H9 (cell line): ENCODE measurements around the gene SFRP2. TPM values are rescaled to one million over a fixed set of nuclear protein-coding genes. Genes with fewer than 3 reads are reported as not detected.

ENCODE experiments used
- DNase-seq: peaks from one replicate; pipeline ENCODE4 v3.0.0-alpha.2; 2017
- H2AFZ ChIP-seq: one replicate; pipeline ENCODE4 v1.6.1; 2013; ENCODE audit warnings: mild to moderate bottlenecking, low read length, control low read depth, moderate library complexity
- H2AK5ac ChIP-seq: 2 replicates; pipeline ENCODE4 v1.6.1; 2013; ENCODE audit warnings: low read length, control low read depth, mixed read lengths; ENCODE audit not compliant: insufficient read length
- H2BK120ac ChIP-seq: one replicate; pipeline ENCODE4 v1.6.1; 2013; ENCODE audit warnings: low read depth, mild to moderate bottlenecking, low read length, control low read depth, inconsistent platforms; ENCODE audit not compliant: poor library complexity, severe bottlenecking
- H2BK12ac ChIP-seq: 2 replicates; pipeline ENCODE4 v1.6.1; 2013; ENCODE audit warnings: low read length, control low read depth, mixed read lengths, low read depth; ENCODE audit not compliant: insufficient read length
- H2BK15ac ChIP-seq: 2 replicates; pipeline ENCODE4 v1.6.1; 2013; ENCODE audit warnings: low read depth, low read length, control low read depth
- H2BK20ac ChIP-seq: one replicate; pipeline ENCODE4 v1.6.1; 2013; ENCODE audit warnings: low read depth, mild to moderate bottlenecking, low read length, control low read depth, inconsistent platforms; ENCODE audit not compliant: poor library complexity, severe bottlenecking
- H2BK5ac ChIP-seq: 2 replicates; pipeline ENCODE4 v1.6.1; 2013; ENCODE audit warnings: low read length, control low read depth, mixed read lengths; ENCODE audit not compliant: insufficient read length
- H3K14ac ChIP-seq: 2 replicates; pipeline ENCODE4 v1.6.1; 2013; ENCODE audit warnings: low read length, control low read depth; ENCODE audit not compliant: insufficient read depth
- H3K18ac ChIP-seq: 2 replicates; pipeline ENCODE4 v1.6.1; 2013; ENCODE audit warnings: low read depth, mild to moderate bottlenecking, mixed read lengths, low read length, control low read depth; ENCODE audit not compliant: insufficient read length
- H3K23ac ChIP-seq: 2 replicates; pipeline ENCODE4 v1.6.1; 2013; ENCODE audit warnings: low read length, control low read depth, mixed read lengths, low read depth; ENCODE audit not compliant: insufficient read length
- H3K23me2 ChIP-seq: 2 replicates; pipeline ENCODE4 v1.6.1; 2013; ENCODE audit warnings: low read depth, mild to moderate bottlenecking, mixed read lengths, low read length, control low read depth; ENCODE audit not compliant: insufficient read length, poor library complexity, severe bottlenecking
- H3K27ac ChIP-seq: 2 replicates; pipeline ENCODE4 v1.5.1; 2013; ENCODE audit warnings: low read length, control low read depth, mixed read lengths, low read depth; ENCODE audit not compliant: insufficient read length
- H3K27me3 ChIP-seq: 2 replicates; pipeline ENCODE4 v1.6.1; 2013; ENCODE audit warnings: low read length, control low read depth, inconsistent platforms; ENCODE audit not compliant: insufficient read depth
- H3K4ac ChIP-seq: 2 replicates; pipeline ENCODE4 v1.6.1; 2013; ENCODE audit warnings: low read depth, mild to moderate bottlenecking, control low read depth, inconsistent platforms, low read length, moderate library complexity
- H3K4me1 ChIP-seq: 2 replicates; pipeline ENCODE4 v1.6.1; 2013; ENCODE audit warnings: low read length, control low read depth, inconsistent platforms; ENCODE audit not compliant: insufficient read depth
- H3K4me2 ChIP-seq: 2 replicates; pipeline ENCODE4 v1.6.1; 2013; ENCODE audit warnings: low read length, control low read depth, mixed read lengths; ENCODE audit not compliant: insufficient read length, insufficient read depth
- H3K56ac ChIP-seq: 2 replicates; pipeline ENCODE4 v1.6.1; 2013; ENCODE audit warnings: low read depth, mild to moderate bottlenecking, mixed read lengths, low read length, control low read depth; ENCODE audit not compliant: insufficient read length
- H3K79me1 ChIP-seq: 2 replicates; pipeline ENCODE4 v1.6.1; 2013; ENCODE audit warnings: low read depth, mild to moderate bottlenecking, moderate library complexity, low read length, control low read depth, inconsistent platforms; ENCODE audit not compliant: insufficient read depth, poor library complexity, severe bottlenecking
- H3K79me2 ChIP-seq: 2 replicates; pipeline ENCODE4 v1.6.1; 2013; ENCODE audit warnings: low read length, control low read depth, inconsistent platforms; ENCODE audit not compliant: insufficient read depth
- H3K9ac ChIP-seq: 2 replicates; pipeline ENCODE4 v1.6.1; 2013; ENCODE audit warnings: low read length, control low read depth, mixed read lengths; ENCODE audit not compliant: insufficient read length; ENCODE audit errors: extremely low read depth
- H3K9me3 ChIP-seq: one replicate; pipeline ENCODE4 v1.6.1; 2013; ENCODE audit warnings: low read depth, low read length, inconsistent platforms; ENCODE audit not compliant: control insufficient read depth
- H3T11ph ChIP-seq: one replicate; pipeline ENCODE4 v1.6.1; 2013; ENCODE audit warnings: mild to moderate bottlenecking, low read length, control low read depth, inconsistent platforms
- H4K20me1 ChIP-seq: one replicate; pipeline ENCODE4 v1.6.1; 2013; ENCODE audit not compliant: control insufficient read depth, insufficient read length, insufficient read depth
- H4K5ac ChIP-seq: 2 replicates; pipeline ENCODE4 v1.6.1; 2013; ENCODE audit warnings: low read depth, mild to moderate bottlenecking, mixed read lengths, low read length, control low read depth; ENCODE audit not compliant: insufficient read length
- H4K8ac ChIP-seq: replicated peaks from 2 replicates; pipeline ENCODE4 v1.6.1; 2013; ENCODE audit warnings: low read length, control low read depth, mixed read lengths, low read depth; ENCODE audit not compliant: insufficient read length
- H4K91ac ChIP-seq: 2 replicates; pipeline ENCODE4 v1.6.1; 2013; ENCODE audit warnings: low read depth, mild to moderate bottlenecking, moderate library complexity, mixed read lengths, low read length, control low read depth; ENCODE audit not compliant: insufficient read length
- H3K27ac Mint-ChIP-seq, 3 experiments: 2 replicates in 2 of 3; 3 replicates in 1 of 3; pipeline ENCODE4 v1.8.0; 2020 to 2021; ENCODE audit warnings: mixed read lengths in 3 of 3, mild to moderate bottlenecking in 1 of 3, moderate library complexity in 1 of 3
- H3K27me3 Mint-ChIP-seq: 2 replicates; pipeline ENCODE4 v1.8.0; 2021; ENCODE audit warnings: low read depth, mild to moderate bottlenecking, moderate library complexity, mixed read lengths
- H3K36me3 Mint-ChIP-seq, 3 experiments: 2 replicates in 2 of 3; 3 replicates in 1 of 3; pipeline ENCODE4 v1.8.0; 2020 to 2021; ENCODE audit warnings: low read depth in 3 of 3, mixed read lengths in 3 of 3; ENCODE audit not compliant: insufficient read depth in 1 of 3
- H3K4me1 Mint-ChIP-seq, 2 experiments: 2 replicates each; pipeline ENCODE4 v1.8.0; 2020; ENCODE audit warnings: mixed read lengths in 2 of 2
- H3K4me3 Mint-ChIP-seq, 2 experiments: 2 replicates in 1 of 2; 3 replicates in 1 of 2; pipeline ENCODE4 v1.8.0; 2020 to 2021; ENCODE audit warnings: mild to moderate bottlenecking in 2 of 2, mixed read lengths in 2 of 2, moderate library complexity in 1 of 2
- H3K9me3 Mint-ChIP-seq, 2 experiments: 2 replicates in 1 of 2; 3 replicates in 1 of 2; pipeline ENCODE4 v1.8.0; 2020; ENCODE audit warnings: mild to moderate bottlenecking in 2 of 2, mixed read lengths in 2 of 2, moderate library complexity in 1 of 2
- WGBS: extraction: QIAGEN DNeasy Blood & Tissue Kit; methylation state at CpG from one replicate; pipeline ENCODE4 v1.1.7; 2013; ENCODE audit warnings: missing lambda C conversion rate, low lambda C conversion rate, mixed read lengths; ENCODE audit not compliant: insufficient read length; ENCODE audit errors: extremely low coverage; 5-methylcytosine and 5-hydroxymethylcytosine counted together
- total RNA-seq: library from RNA; stranded (reverse); gene quantifications from 2 replicates; pipeline ENCODE4 v1.2.1, GENCODE V29; 2021
- TF ChIP-seq, protein P1 (sequence below): fragments of 200-600 bp; sonication (generic); conservative IDR thresholded peaks from 3 replicates; pipeline ENCODE4 v1.8.0; 2021; ENCODE audit warnings: antibody characterized with exemption, mild to moderate bottlenecking

SFRP2 gene
- total RNA-seq, 1 experiment from 2014 or later, result 156 TPM

DNA sequence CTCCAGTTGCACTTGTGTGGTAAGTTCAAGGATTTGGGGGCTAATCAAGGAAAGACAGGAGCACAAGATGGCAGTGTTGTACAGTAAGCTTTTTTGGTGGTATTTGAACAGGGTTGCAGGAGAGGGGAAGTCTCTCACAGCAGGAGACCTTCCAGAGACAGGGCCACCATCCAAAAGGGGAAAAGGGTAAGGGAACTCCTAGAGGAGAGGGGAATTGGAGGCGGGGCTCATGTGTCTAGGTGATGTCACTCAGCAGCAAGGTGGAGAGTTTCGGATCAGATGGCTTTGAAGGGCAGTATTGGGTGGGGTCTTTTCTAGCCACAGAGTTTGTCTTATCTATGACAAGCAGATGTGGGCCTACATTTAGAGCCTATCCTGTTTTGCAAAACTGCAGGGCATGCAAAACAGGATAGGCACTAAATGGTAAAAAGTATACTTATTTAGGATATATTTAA lies 15.6 kb downstream of the SFRP2 start:
- TF ChIP-seq, protein P1, sequence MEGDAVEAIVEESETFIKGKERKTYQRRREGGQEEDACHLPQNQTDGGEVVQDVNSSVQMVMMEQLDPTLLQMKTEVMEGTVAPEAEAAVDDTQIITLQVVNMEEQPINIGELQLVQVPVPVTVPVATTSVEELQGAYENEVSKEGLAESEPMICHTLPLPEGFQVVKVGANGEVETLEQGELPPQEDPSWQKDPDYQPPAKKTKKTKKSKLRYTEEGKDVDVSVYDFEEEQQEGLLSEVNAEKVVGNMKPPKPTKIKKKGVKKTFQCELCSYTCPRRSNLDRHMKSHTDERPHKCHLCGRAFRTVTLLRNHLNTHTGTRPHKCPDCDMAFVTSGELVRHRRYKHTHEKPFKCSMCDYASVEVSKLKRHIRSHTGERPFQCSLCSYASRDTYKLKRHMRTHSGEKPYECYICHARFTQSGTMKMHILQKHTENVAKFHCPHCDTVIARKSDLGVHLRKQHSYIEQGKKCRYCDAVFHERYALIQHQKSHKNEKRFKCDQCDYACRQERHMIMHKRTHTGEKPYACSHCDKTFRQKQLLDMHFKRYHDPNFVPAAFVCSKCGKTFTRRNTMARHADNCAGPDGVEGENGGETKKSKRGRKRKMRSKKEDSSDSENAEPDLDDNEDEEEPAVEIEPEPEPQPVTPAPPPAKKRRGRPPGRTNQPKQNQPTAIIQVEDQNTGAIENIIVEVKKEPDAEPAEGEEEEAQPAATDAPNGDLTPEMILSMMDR, result peak; percentile 64
- Histone ChIP-seq H3K79me1 (no peaks in the 10 kb centered on the region), H2BK5ac (no peak overlapping the region), H2BK15ac (no peak overlapping the region), H3K4me2 (no peak overlapping the region), H3K4me1 (no peaks in the 10 kb centered on the region), H3T11ph (no peak overlapping the region), H4K91ac (no peak overlapping the region), H3K79me2 (no peaks in the 10 kb centered on the region), H3K27ac (no peak overlapping the region), H2BK20ac (no peak overlapping the region), H4K5ac (no peak overlapping the region), H2BK12ac (no peak overlapping the region), H3K23me2 (no peaks in the 10 kb centered on the region), H2AK5ac (no peak overlapping the region), H3K9ac (no peak overlapping the region), H3K4ac (no peak overlapping the region), H3K23ac (no peak overlapping the region), H4K20me1 (no peaks in the 10 kb centered on the region), H3K56ac (no peak overlapping the region), H2BK120ac (no peak overlapping the region), H3K9me3 (no peaks in the 10 kb centered on the region), H3K14ac (no peak overlapping the region), H3K27me3 (no peaks in the 10 kb centered on the region), H3K18ac (no peak overlapping the region), H4K8ac (no peak overlapping the region), H2AFZ (no peak overlapping the region)
- Mint-ChIP-seq H3K27me3 (no peaks in the 10 kb centered on the region), H3K9me3 (peaks cover 16 to 18% of the 10 kb centered on the region in 2 experiments; a peak in 4 of 5 replicates), H3K4me3 (no peak overlapping the region), H3K4me1 (peaks cover 8 to 9% of the 10 kb centered on the region in 2 experiments), H3K36me3 (peaks cover 4 to 24% (median 6%) of the 10 kb centered on the region in 3 experiments; a peak in 6 of 7 replicates), H3K27ac (no peak overlapping the region; a peak in 1 of 7 replicates)
- peak; percentile 86 for DNase-seq
- no CpG with 5 or more reads among the region's 2 CpGs for WGBS
